Stimulated activated CD4-positive, alpha-beta T cell treated with anti-CD3 and anti-CD28 coated beads, Interleukin-15, amount 100 ng/mL, for 24 hours (primary cell): Measurements from ENCODE around the gene ARHGAP10.

Experiments used
- DNase-seq: peaks from one replicate; pipeline ENCODE4 v3.0.0-alpha.2; 2020

Gene ARHGAP10

GRCh38 chr4:147731580-147732517 is at the start of gene ARHGAP10:
ARHGAP10 (plus strand) TSS chr4:147732088; CDS start chr4:147732302, 214 bp downstream.
- DNase-seq = peak; percentile 80

- no peak for DNase-seq
These were observed 49.1 kb upstream of the ARHGAP10 start for GRCh38 chr4:147682755-147683154.

- peak; percentile 18 for DNase-seq
These were observed 48.7 kb upstream of the ARHGAP10 start for GRCh38 chr4:147683188-147683591.

- peak; percentile 94 for DNase-seq
These were observed 47.9 kb upstream of the ARHGAP10 start, which contains the start of gene PRMT9 for GRCh38 chr4:147683717-147684700. PRMT9 (minus strand) TSS chr4:147684163; CDS start chr4:147683987, 176 bp downstream.

GRCh38 chr4:147689067-147689466 is 42.8 kb upstream of the ARHGAP10 start:
- DNase-seq = no peak

- DNase-seq = no peak
These were observed 40.1 kb upstream of the ARHGAP10 start for GRCh38 chr4:147691820-147692219.

- DNase-seq = no peak
These were observed 38.7 kb upstream of the ARHGAP10 start for GRCh38 chr4:147693218-147693617.

- DNase-seq = no peak
These were observed 35.0 kb upstream of the ARHGAP10 start for GRCh38 chr4:147696866-147697265.

- DNase-seq = no peak
These were observed 27.0 kb upstream of the ARHGAP10 start for GRCh38 chr4:147704846-147705245.

GRCh38 chr4:147707892-147708672 is 23.8 kb upstream of the ARHGAP10 start:
- DNase-seq = peak; percentile 57

- DNase-seq = no peak
These were observed 21.9 kb upstream of the ARHGAP10 start for GRCh38 chr4:147709999-147710398.

GRCh38 chr4:147714575-147715401 is 17.1 kb upstream of the ARHGAP10 start:
- DNase-seq = no peak

GRCh38 chr4:147717878-147718277 is 14.0 kb upstream of the ARHGAP10 start:
- DNase-seq = no peak

- no peak for DNase-seq
These were observed 8.6 kb upstream of the ARHGAP10 start for GRCh38 chr4:147723326-147723725.

- no peak for DNase-seq
These were observed 7.3 kb upstream of the ARHGAP10 start for GRCh38 chr4:147724468-147725201.

- no peak for DNase-seq
These were observed 6.2 kb upstream of the ARHGAP10 start for GRCh38 chr4:147725673-147726072.

GRCh38 chr4:147727476-147728028 is 4.3 kb upstream of the ARHGAP10 start:
- no peak for DNase-seq

- DNase-seq = no peak
These were observed 1.6 kb upstream of the ARHGAP10 start for GRCh38 chr4:147730333-147730732.

GRCh38 chr4:147732518-147733235 is 789 bp downstream of the ARHGAP10 start:
- peak; percentile 43 for DNase-seq
